SK-N-SH treated with all-trans-retinoic acid at 6 μM for 48 hours (cell line): ENCODE data around the gene ZNF648.

ENCODE experiments used
- ATAC-seq: fragments of 200-7000 bp; cut with Tn5 transposase; 3 replicates; pipeline ENCODE4 v1.9.1; 2020; ENCODE audit warnings: mild to moderate bottlenecking, moderate library complexity
- BACH2 ChIP-seq: fragments of 250-450 bp; sonication (Bioruptor Pico); IDR thresholded peaks from 2 replicates; pipeline ENCODE4 v1.9.0; 2021; ENCODE audit warnings: mild to moderate bottlenecking, borderline replicate concordance
- CSDC2 ChIP-seq: fragments of 250-450 bp; sonication (Bioruptor Pico); IDR thresholded peaks from 2 replicates; pipeline ENCODE4 v1.5.0; 2020; ENCODE audit warnings: mild to moderate bottlenecking, moderate library complexity
- GLIS3 ChIP-seq: fragments of 250-450 bp; sonication (Bioruptor Pico); IDR thresholded peaks from 2 replicates; pipeline ENCODE4 v1.5.0; 2020; ENCODE audit warnings: mild to moderate bottlenecking, moderate library complexity
- OSR1 ChIP-seq: fragments of 250-450 bp; sonication (Bioruptor Pico); IDR thresholded peaks from 2 replicates; pipeline ENCODE4 v1.8.0; 2022; ENCODE audit warnings: moderate library complexity, mild to moderate bottlenecking, inconsistent platforms
- PPARA ChIP-seq: fragments of 250-450 bp; sonication (Bioruptor Pico); IDR thresholded peaks from 2 replicates; pipeline ENCODE4 v1.5.0; 2020; ENCODE audit warnings: mild to moderate bottlenecking, borderline replicate concordance
- RARB ChIP-seq: fragments of 250-450 bp; sonication (Bioruptor Pico); IDR thresholded peaks from 2 replicates; pipeline ENCODE4 v1.8.0; 2021; ENCODE audit warnings: mild to moderate bottlenecking, moderate library complexity
- SNAI2 ChIP-seq: fragments of 250-450 bp; sonication (Bioruptor Pico); IDR thresholded peaks from 2 replicates; pipeline ENCODE4 v1.5.0; 2020; ENCODE audit warnings: mild to moderate bottlenecking, moderate library complexity
- TCF4 ChIP-seq: fragments of 250-450 bp; sonication (Bioruptor Pico); IDR thresholded peaks from 2 replicates; pipeline ENCODE4 v1.8.0; 2021; ENCODE audit warnings: mild to moderate bottlenecking, moderate library complexity, borderline replicate concordance
- TOX ChIP-seq: fragments of 250-450 bp; sonication (Bioruptor Pico); IDR thresholded peaks from 2 replicates; pipeline ENCODE4 v1.8.0; 2021; ENCODE audit warnings: mild to moderate bottlenecking, moderate library complexity, borderline replicate concordance
- ZC3H10 ChIP-seq: fragments of 250-450 bp; sonication (Bioruptor Pico); IDR thresholded peaks from 2 replicates; pipeline ENCODE4 v1.5.1; 2021; ENCODE audit warnings: mild to moderate bottlenecking, moderate library complexity
- ZFP3 ChIP-seq: fragments of 250-450 bp; sonication (Bioruptor Pico); IDR thresholded peaks from 2 replicates; pipeline ENCODE4 v1.5.0; 2020; ENCODE audit warnings: mild to moderate bottlenecking, moderate library complexity
- ZFP30 ChIP-seq: fragments of 450-650 bp; formaldehyde crosslinking; IDR thresholded peaks from 2 replicates; pipeline ENCODE4 v1.5.0; 2022; ENCODE audit warnings: mild to moderate bottlenecking, moderate library complexity
- ZNF70 ChIP-seq: fragments of 450-650 bp; formaldehyde crosslinking; IDR thresholded peaks from 2 replicates; pipeline ENCODE4 v1.5.0; 2020; ENCODE audit warnings: mild to moderate bottlenecking, moderate library complexity
- ZNF8 ChIP-seq: fragments of 450-650 bp; formaldehyde crosslinking; IDR thresholded peaks from 2 replicates; pipeline ENCODE4 v1.5.0; 2020; ENCODE audit warnings: mild to moderate bottlenecking, moderate library complexity
- TF ChIP-seq, protein P1 (sequence below): fragments of 250-450 bp; sonication (Bioruptor Pico); IDR thresholded peaks from 2 replicates; pipeline ENCODE4 v1.5.1; 2021; ENCODE audit warnings: mild to moderate bottlenecking, moderate library complexity
- TF ChIP-seq, protein P2 (sequence below): fragments of 250-450 bp; sonication (Bioruptor Pico); IDR thresholded peaks from 2 replicates; pipeline ENCODE4 v1.5.1; 2020; ENCODE audit warnings: low read depth, mild to moderate bottlenecking, moderate library complexity
- TF ChIP-seq, protein P3 (sequence below): fragments of 250-450 bp; sonication (Bioruptor Pico); IDR thresholded peaks from 2 replicates; pipeline ENCODE4 v1.8.0; 2021; ENCODE audit warnings: low read depth, mild to moderate bottlenecking, moderate library complexity, borderline replicate concordance
- TF ChIP-seq, protein P4 (sequence below): fragments of 250-450 bp; sonication (Bioruptor Pico); IDR thresholded peaks from 2 replicates; pipeline ENCODE4 v1.8.0; 2020; ENCODE audit warnings: mild to moderate bottlenecking, moderate library complexity, borderline replicate concordance
- TF ChIP-seq, protein P5 (sequence below): fragments of 250-450 bp; sonication (Bioruptor Pico); IDR thresholded peaks from 2 replicates; pipeline ENCODE4 v1.5.0; 2020; ENCODE audit warnings: mild to moderate bottlenecking, moderate library complexity

The ZNF648 gene

GRCh38 chr1:182080955-182081582 is 19.6 kb upstream of the ZNF648 start:
- TF ChIP-seq SNAI2 (CRISPR knock-in tag) (no peak), OSR1 (CRISPR knock-in tag) (no peak), CSDC2 (CRISPR knock-in tag) (no peak), ZNF70 (CRISPR knock-in tag) (no peak), TCF4 (no peak), ZFP3 (CRISPR knock-in tag) (no peak), ZC3H10 (no peak), ZFP30 (no peak), TOX (CRISPR knock-in tag) (no peak), RARB (no peak), ZNF8 (CRISPR knock-in tag) (no peak), GLIS3 (CRISPR knock-in tag) (no peak), PPARA (CRISPR knock-in tag) (no peak)
- TF ChIP-seq, protein P1, sequence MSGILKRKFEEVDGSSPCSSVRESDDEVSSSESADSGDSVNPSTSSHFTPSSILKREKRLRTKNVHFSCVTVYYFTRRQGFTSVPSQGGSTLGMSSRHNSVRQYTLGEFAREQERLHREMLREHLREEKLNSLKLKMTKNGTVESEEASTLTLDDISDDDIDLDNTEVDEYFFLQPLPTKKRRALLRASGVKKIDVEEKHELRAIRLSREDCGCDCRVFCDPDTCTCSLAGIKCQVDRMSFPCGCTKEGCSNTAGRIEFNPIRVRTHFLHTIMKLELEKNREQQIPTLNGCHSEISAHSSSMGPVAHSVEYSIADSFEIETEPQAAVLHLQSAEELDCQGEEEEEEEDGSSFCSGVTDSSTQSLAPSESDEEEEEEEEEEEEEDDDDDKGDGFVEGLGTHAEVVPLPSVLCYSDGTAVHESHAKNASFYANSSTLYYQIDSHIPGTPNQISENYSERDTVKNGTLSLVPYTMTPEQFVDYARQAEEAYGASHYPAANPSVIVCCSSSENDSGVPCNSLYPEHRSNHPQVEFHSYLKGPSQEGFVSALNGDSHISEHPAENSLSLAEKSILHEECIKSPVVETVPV (CRISPR knock-in tag), result no peak
- TF ChIP-seq, protein P2, sequence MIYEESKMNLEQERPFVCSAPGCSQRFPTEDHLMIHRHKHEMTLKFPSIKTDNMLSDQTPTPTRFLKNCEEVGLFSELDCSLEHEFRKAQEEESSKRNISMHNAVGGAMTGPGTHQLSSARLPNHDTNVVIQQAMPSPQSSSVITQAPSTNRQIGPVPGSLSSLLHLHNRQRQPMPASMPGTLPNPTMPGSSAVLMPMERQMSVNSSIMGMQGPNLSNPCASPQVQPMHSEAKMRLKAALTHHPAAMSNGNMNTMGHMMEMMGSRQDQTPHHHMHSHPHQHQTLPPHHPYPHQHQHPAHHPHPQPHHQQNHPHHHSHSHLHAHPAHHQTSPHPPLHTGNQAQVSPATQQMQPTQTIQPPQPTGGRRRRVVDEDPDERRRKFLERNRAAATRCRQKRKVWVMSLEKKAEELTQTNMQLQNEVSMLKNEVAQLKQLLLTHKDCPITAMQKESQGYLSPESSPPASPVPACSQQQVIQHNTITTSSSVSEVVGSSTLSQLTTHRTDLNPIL (CRISPR knock-in tag), result no peak
- TF ChIP-seq, protein P3, sequence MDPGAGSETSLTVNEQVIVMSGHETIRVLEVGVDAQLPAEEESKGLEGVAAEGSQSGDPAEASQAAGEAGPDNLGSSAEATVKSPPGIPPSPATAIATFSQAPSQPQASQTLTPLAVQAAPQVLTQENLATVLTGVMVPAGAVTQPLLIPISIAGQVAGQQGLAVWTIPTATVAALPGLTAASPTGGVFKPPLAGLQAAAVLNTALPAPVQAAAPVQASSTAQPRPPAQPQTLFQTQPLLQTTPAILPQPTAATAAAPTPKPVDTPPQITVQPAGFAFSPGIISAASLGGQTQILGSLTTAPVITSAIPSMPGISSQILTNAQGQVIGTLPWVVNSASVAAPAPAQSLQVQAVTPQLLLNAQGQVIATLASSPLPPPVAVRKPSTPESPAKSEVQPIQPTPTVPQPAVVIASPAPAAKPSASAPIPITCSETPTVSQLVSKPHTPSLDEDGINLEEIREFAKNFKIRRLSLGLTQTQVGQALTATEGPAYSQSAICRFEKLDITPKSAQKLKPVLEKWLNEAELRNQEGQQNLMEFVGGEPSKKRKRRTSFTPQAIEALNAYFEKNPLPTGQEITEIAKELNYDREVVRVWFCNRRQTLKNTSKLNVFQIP (CRISPR knock-in tag), result no peak
- TF ChIP-seq, protein P4, sequence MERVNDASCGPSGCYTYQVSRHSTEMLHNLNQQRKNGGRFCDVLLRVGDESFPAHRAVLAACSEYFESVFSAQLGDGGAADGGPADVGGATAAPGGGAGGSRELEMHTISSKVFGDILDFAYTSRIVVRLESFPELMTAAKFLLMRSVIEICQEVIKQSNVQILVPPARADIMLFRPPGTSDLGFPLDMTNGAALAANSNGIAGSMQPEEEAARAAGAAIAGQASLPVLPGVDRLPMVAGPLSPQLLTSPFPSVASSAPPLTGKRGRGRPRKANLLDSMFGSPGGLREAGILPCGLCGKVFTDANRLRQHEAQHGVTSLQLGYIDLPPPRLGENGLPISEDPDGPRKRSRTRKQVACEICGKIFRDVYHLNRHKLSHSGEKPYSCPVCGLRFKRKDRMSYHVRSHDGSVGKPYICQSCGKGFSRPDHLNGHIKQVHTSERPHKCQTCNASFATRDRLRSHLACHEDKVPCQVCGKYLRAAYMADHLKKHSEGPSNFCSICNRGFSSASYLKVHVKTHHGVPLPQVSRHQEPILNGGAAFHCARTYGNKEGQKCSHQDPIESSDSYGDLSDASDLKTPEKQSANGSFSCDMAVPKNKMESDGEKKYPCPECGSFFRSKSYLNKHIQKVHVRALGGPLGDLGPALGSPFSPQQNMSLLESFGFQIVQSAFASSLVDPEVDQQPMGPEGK (CRISPR knock-in tag), result no peak
- TF ChIP-seq, protein P5, sequence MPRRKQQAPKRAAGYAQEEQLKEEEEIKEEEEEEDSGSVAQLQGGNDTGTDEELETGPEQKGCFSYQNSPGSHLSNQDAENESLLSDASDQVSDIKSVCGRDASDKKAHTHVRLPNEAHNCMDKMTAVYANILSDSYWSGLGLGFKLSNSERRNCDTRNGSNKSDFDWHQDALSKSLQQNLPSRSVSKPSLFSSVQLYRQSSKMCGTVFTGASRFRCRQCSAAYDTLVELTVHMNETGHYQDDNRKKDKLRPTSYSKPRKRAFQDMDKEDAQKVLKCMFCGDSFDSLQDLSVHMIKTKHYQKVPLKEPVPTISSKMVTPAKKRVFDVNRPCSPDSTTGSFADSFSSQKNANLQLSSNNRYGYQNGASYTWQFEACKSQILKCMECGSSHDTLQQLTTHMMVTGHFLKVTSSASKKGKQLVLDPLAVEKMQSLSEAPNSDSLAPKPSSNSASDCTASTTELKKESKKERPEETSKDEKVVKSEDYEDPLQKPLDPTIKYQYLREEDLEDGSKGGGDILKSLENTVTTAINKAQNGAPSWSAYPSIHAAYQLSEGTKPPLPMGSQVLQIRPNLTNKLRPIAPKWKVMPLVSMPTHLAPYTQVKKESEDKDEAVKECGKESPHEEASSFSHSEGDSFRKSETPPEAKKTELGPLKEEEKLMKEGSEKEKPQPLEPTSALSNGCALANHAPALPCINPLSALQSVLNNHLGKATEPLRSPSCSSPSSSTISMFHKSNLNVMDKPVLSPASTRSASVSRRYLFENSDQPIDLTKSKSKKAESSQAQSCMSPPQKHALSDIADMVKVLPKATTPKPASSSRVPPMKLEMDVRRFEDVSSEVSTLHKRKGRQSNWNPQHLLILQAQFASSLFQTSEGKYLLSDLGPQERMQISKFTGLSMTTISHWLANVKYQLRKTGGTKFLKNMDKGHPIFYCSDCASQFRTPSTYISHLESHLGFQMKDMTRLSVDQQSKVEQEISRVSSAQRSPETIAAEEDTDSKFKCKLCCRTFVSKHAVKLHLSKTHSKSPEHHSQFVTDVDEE (CRISPR knock-in tag), result no peak
- TF ChIP-seq, all 23 proteins: peak for 0
- ATAC-seq, result no peak

- ATAC-seq, result no peak
- TF ChIP-seq ZC3H10 (no peak), SNAI2 (CRISPR knock-in tag) (no peak)
These were observed 18.5 kb upstream of the ZNF648 start for GRCh38 chr1:182080040-182080439.

DNA sequence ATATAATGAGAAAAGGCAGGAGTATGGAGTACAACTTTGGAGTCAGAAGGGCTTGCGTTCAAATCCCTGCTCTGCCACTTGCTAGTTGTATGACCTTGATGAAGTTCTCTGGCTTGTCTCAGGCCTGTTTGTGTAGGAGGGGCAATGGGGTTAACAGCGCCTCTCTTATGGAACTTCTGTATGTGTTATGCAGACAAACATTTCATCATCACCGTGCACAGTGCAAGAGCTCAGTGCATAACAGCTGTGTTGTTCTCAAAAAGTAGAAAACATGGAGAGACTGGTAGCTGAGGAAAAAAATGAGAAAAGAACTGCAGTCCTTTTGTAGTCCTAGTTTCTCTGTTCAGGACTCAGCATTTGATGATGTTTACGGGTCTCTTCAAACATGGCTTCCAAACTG is 10.4 kb upstream of the ZNF648 start:
- no peak for ATAC-seq
- TF ChIP-seq ZC3H10, result no peak
- TF ChIP-seq, protein P2 (CRISPR knock-in tag), result no peak
- TF ChIP-seq PPARA (CRISPR knock-in tag), result no peak
- TF ChIP-seq, protein P4 (CRISPR knock-in tag), result no peak
- TF ChIP-seq, protein P1 (CRISPR knock-in tag), result no peak
- TF ChIP-seq ZFP30, result no peak
- no peak for TF ChIP-seq TOX (CRISPR knock-in tag)
- TF ChIP-seq, protein P5 (CRISPR knock-in tag), result no peak
- no peak for TF ChIP-seq BACH2
